GM19395 (cell line): ENCODE results near the gene POTED.
"Not testable (repeated sequence)": the region's sequence is repeated elsewhere in the genome, so short reads cannot be mapped to it uniquely, and the experiment has no call there.

Experiments used
- ATAC-seq: cut with Tn5 transposase; IDR thresholded peaks from one replicate; pipeline ENCODE4 v1.9.1; 2021; ENCODE audit warnings: mild to moderate bottlenecking, moderate library complexity; ENCODE audit not compliant: unreplicated experiment

Gene POTED

DNA sequence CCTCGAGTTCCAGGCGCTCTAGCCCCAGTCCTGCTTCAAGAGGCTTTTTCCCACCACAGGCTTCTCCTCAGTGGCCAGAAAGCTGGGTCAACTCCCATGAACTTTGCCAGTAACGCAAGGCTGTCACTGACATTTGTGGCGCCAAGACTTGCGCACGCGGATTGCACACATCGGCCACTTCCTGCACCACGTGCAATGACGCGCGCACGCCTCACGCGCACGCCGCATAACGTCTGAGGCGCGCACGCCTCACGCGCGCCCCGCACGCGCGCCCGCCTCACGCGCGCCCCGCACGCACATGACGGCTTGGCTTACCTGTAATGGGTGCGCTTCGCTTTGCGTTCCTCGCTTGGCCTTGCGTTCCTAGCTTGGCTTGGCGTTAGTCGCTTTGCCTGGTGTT lies at the start of gene POTED:
Gene POTED, plus strand, starts transcription at position 301 of the 400 bp plus-strand sequence. CDS start 452 bp downstream, outside the sequence.
- ATAC-seq: not testable (repeated sequence)

DNA sequence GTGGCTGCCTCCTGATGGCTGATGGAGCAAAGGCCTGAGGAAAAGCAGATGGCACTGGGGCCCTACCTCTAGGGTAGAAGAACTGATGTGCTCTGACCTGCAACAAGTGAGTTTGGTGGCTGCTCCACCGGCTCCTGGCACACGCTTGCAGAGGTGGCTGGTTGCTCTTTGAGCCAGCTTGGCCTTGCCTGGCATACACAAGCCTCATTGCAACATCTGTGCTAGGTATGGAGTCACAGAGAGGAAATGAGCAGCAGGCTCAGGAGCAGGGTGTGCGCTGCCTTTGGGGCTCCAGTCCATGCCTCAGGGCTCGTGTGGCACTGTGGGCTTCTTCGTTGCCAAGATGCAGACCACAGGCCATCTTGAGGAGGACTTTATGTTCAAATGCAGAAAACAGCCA lies 40.5 kb downstream of the POTED start:
- not testable (repeated sequence) for ATAC-seq

DNA sequence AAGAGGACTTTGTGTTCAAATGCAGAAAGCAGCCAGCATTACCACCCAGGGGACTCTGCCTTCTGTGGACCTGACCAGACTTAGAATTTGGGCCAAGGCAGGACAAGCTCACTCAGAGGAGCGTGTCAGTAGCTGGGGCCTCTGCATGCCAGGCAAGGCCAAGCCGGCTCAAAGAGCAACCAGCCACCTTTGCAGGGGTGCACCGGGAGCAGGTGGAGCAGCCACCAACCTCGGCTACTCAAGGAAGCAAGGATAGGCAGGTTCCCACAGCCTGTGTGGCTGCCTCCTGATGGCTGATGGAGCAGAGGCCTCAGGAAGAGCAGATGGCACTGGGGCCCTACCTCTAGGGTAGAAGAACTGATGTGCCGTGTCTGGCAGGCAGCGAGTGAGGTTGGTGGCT lies 42.2 kb downstream of the POTED start:
- not testable (repeated sequence) for ATAC-seq
